ENCODE data around the gene LSM10.

Gene LSM10

DNA sequence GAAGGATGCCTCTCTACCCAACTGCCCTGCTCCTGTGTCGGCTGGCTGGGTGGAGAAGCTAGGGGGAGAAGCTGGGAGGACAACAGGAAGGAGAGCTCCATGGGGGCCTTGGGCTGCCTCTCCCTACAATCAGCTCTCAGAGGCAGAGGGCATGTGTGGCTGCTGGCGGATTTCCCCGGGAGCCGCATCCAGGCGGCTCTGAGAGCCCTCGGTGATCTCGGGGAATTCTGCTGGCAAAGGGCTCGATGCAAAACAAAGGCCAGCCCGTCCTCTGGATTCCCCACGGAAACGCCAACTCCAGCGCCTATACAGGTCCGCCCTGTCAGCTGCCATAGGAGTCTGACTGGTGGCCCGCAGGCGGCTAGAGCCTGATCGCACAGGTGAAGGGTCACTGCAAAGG, 47.9 kb downstream of the LSM10 start:
- DNase-seq: no peak

DNA sequence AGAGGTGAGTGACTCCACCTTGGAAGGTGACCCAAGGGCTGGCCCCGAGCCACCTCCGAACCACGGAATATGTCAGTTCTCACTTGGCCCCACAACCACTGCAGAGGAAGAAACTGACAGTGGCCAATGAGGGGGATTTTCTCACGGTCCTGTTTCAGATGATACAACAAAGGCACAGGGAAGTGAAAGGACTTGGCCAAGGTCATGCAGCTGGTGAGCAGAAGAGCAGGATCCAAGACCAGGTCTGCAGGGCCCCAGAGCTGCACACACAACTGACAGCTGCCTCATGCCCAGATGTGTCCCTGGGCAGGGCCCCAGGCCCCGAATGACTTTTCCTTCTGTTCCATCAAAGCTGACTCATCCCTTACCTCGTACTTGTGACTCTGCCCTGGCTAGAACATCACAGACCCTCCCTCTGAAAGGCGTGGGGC, 48.5 kb downstream of the LSM10 start:
- DNase-seq: no peak

DNA sequence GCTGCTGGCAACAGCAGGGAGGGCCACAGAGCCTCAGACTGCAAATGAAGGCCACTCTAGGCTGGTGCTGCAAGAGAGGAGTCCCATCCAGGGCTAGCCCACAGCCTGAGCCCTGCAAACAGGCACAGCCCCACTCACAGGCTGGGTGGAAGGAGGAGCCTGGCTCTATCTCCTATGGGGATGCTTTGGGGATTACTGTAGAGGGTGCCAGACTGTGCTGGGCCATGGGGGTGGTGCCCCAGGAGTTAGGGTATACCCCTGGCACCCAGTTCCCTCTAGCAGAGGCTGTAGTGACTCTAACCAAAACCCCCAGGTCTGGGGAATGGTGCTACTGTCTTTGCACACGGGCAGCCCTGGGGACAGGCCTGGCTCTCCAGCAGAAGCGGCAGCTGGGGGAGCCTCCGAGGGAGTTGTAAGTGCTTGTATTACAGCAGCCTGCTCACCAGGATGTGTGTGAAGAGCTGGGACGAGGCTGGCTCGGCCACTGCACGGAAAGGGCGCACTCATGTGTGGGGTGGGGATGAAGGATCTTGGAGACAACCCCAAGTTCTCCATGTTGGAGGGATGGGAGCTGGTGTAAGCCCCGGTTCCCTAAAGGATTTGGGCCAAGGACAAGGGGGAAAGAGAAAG, 50.9 kb downstream of the LSM10 start:
- DNase-seq: no peak

DNA sequence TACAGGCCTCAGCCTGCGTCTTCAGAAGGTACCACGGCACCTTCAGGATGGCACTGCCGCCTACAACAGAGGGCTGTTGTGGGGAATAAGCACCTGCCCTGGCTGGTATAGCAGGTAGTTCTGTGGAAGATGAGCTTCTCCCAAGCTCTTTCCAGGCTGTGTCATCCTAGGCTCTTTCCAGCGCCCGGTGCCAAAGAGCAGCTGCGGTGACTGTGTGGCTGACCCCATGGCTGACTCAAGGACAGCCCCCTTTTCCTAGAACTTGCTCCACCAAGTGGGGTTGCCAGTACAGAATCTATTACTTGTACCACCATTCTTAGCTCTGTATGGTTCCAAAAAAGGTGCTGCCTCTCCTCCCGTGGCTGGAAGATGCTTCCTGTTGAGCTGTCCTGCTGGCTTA, 52.4 kb downstream of the LSM10 start:
- no peak for DNase-seq

DNA sequence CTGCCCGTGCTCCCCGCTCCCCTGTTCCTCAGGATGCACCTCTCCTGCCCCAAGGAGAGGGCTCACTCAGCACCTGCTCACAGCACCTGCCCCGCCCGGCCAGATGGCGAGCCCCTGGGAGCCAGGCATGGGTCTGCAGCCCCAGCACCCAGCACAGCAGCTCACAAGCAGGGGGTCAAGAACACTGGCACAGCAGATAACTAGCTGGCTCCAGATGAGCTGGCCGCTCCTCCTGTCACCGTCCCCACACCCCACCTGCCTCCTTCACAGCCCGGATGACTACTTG, 53.4 kb downstream of the LSM10 start:
- no peak for DNase-seq

DNA sequence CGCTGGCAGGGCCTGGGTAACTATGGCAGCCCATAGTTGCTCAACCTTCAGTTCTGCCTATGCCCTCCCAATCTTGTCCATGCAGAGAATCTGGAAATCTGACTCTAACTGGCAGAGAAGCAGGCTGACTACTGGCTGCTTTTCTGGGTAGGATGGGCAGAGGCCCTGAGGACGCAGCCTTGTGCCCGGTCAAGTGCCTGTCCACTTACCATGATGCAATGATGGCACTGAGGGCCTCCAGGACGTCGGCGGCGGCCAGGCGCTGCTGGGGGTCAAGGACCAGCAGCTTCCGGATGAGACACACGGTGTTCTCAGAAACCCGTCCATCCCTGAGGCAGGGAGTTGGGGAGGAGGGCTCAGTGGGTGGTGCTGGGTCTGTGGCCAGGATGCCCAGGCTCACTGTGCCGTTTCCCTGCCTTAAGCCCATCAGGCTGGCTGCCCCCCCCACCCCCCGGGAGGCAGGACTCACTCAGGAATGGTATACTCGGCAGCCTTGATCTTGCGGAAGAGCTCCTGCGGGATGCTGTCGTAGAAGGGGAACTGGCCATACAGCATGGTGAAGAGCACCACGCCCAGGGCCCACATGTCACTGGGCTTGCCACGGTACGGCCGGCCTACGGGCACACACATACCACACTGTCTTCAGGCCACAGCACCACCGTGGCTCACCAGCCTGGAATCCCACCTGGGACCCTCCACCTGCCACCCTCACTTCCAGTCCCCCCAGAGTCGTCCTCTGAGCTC, 53.9 kb downstream of the LSM10 start:
- no peak for DNase-seq
